Uterus (tissue), 2 donors: Measurements from ENCODE around the gene PDE4D.

Source experiments
- CTCF ChIP-seq, 4 experiments: fragments of 200-600 bp in 2 of 4; fragments of 450-650 bp in 2 of 4; sonication (generic) in 2 of 4; IDR thresholded peaks; one replicate each; pipeline ENCODE4 v1.5.1; 2016 to 2019; ENCODE audit warnings: antibody characterized with exemption in 4 of 4, mild to moderate bottlenecking in 2 of 4, moderate library complexity in 1 of 4
- POLR2A ChIP-seq, 2 donors: fragments of 450-650 bp; IDR thresholded peaks; one replicate each; pipeline ENCODE4 v1.6.1; 2016; ENCODE audit warnings: antibody characterized with exemption in 2 of 2, mild to moderate bottlenecking in 1 of 2, moderate library complexity in 1 of 2

GRCh38 chr5:59922220-59922619, 28.7 kb upstream of the PDE4D start:
- no peak for TF ChIP-seq CTCF (IDR thresholded peaks at IDR 0.05)
- no peak for TF ChIP-seq POLR2A (IDR thresholded peaks at IDR 0.05)
